Fibroblast of the aortic adventitia (primary cell): ENCODE data around the gene TCIRG1. TPM values are rescaled to one million over a fixed set of nuclear protein-coding genes. Genes with fewer than 3 reads are reported as not detected.

Source experiments
- DNase-seq: peaks from one replicate; pipeline ENCODE4 v3.0.0-alpha.2; 2010; ENCODE audit warnings: low read depth
- H3K4me3 ChIP-seq: 2 replicates; pipeline ENCODE4 v1.5.1; 2011; ENCODE audit warnings: low read depth, mild to moderate bottlenecking, control low read depth, low read length, moderate library complexity
- small RNA-seq: library from RNA; depleted of rRNA; stranded (forward); fragments of <200 nt; gene quantifications from one replicate; pipeline ENCODE3, GENCODE V24; 2012
- total RNA-seq: library from RNA; depleted of rRNA; stranded (reverse); fragments of >200 nt; gene quantifications from 2 replicates; pipeline ENCODE4 v1.2.3, GENCODE V29; 2012; ENCODE audit warnings: low replicate concordance
- TF ChIP-seq, protein P1 (sequence below): IDR thresholded peaks from 2 replicates; pipeline ENCODE4 v1.5.1; 2011; ENCODE audit warnings: mild to moderate bottlenecking, low read length, control low read depth, inconsistent platforms; ENCODE audit not compliant: insufficient read depth

The TCIRG1 gene
- total RNA-seq, 1 donor: 76.0 TPM

DNA sequence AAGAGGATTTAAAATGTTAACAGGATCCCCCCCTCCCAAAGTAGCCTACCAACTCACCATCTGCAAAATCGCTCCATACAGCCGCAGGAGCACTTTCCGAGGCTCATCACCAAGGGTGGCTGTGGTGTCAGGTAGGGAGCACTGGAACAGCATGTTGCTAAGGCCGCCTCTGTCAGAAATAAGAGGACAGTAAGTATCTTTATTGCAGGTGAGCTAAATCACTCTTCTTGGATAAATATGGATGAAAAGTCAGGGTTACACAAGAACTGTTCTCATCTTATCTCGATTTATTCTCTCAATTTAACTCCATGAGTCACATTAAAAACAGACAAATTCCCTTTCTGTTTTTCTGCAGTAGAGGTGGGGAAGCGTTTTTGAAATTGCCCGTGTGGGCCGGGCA is 58.1 kb downstream of the TCIRG1 start:
- no peak for DNase-seq
- TF ChIP-seq, protein P1, sequence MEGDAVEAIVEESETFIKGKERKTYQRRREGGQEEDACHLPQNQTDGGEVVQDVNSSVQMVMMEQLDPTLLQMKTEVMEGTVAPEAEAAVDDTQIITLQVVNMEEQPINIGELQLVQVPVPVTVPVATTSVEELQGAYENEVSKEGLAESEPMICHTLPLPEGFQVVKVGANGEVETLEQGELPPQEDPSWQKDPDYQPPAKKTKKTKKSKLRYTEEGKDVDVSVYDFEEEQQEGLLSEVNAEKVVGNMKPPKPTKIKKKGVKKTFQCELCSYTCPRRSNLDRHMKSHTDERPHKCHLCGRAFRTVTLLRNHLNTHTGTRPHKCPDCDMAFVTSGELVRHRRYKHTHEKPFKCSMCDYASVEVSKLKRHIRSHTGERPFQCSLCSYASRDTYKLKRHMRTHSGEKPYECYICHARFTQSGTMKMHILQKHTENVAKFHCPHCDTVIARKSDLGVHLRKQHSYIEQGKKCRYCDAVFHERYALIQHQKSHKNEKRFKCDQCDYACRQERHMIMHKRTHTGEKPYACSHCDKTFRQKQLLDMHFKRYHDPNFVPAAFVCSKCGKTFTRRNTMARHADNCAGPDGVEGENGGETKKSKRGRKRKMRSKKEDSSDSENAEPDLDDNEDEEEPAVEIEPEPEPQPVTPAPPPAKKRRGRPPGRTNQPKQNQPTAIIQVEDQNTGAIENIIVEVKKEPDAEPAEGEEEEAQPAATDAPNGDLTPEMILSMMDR: no peak
- H3K4me3 ChIP-seq: no peak overlapping the region

- TF ChIP-seq, protein P1: no peak
- no peak overlapping the region for H3K4me3 ChIP-seq
- DNase-seq: no peak
Measured at GRCh38 chr11:68099057-68099456, 60.2 kb downstream of the TCIRG1 start.

GRCh38 chr11:68099474-68100405 is 60.9 kb downstream of the TCIRG1 start:
- no peak overlapping the region for H3K4me3 ChIP-seq
- TF ChIP-seq, protein P1: no peak

More at GRCh38 chr11:68099474-68100405, 60.9 kb downstream of the TCIRG1 start:
- peak; percentile 21 for DNase-seq

Small RNA genes lying within 50 kb of the gene (small RNA-seq; reads per million reads assigned to genes)
- not detected for gene MIR6753

Other genes starting within 250 kb of the TCIRG1 start
- gene UNC93B1, start 34.9 kb upstream of the TCIRG1 start, total RNA-seq: 7.4 and 17.2 TPM in 2 replicates
- gene ALDH3B1, start 28.7 kb upstream of the TCIRG1 start, total RNA-seq: 12.5 and 20.8 TPM in 2 replicates
- 56.8 and 66.1 TPM in 2 replicates for gene NDUFS8, start 8.3 kb upstream of the TCIRG1 start, total RNA-seq
- gene CHKA, start 82.4 kb downstream of the TCIRG1 start, total RNA-seq: 5.2 and 8.3 TPM in 2 replicates
- 20.1 and 43.4 TPM in 2 replicates for gene KMT5B, start 174.3 kb downstream of the TCIRG1 start, total RNA-seq
- 11.7 and 42.1 TPM in 2 replicates for gene C11orf24, start 232.9 kb downstream of the TCIRG1 start, total RNA-seq